ENCODE data around the gene RAP1GAP2.

DNA sequence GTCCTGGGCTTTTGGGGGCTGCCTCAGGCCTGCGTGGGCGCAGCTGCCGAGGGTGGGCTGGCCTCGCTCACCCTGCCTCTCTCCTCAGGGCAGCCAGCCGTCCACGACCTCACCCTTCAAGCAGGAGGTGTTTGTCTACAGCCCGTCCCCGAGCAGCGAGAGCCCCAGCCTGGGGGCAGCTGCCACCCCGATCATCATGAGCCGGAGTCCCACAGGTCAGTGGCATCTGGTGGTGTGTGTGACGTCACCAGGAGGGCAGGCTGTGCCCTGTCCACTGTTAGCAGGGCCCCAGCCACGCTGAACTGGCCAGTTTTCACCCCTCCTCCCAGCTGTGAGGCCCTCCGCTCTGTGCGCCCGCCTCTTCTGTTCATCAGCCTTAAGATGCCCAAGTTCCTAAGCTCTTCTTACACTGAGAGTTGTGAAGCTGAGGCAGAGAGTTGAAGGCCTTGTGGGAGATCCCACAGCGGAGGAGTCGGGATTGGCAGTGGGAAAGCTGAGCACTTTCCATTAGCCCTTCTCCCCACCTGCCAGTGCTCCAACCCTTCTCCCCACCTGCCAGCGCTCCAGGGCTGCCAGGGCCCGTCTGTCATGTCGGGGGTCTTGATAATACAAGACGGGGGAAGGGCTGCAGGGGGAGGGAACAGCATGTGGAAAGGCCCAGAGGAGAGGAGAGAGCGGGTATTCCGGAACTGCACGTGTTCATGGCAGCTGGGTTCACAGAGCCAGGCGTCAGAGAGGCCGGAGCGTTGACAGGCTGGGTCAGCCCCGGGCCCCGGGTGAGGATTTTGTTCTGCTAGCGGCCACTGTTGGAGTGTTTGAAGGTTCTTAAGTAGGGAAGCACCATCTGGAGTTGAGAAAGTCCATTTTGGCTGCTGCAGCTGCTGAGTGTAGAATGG lies 230.9 kb downstream of the RAP1GAP2 start:
- TF ChIP-seq EZH2 (IDR thresholded peaks at IDR 0.05; ENCODE audit: borderline replicate concordance, low read length) (no peak), CTCF (IDR thresholded peaks at IDR 0.05; ENCODE audit: low read length) (no peak)

Measured in OCI-LY1 (cell line).